H1 (cell line): ENCODE data around the gene GPC1. TPM values are rescaled to one million over a fixed set of nuclear protein-coding genes. Genes with fewer than 3 reads are reported as not detected.

ENCODE experiments used
- BCL11A ChIP-seq, 2 experiments: IDR thresholded peaks; one replicate each; pipeline ENCODE4 v1.6.1; 2011; ENCODE audit warnings: low read depth in 2 of 2, low read length in 2 of 2, mild to moderate bottlenecking in 2 of 2
- CEBPB ChIP-seq: IDR thresholded peaks from 2 replicates; pipeline ENCODE4 v1.6.1; 2012; ENCODE audit warnings: low read depth, low read length
- GTF2F1 ChIP-seq: IDR thresholded peaks from 2 replicates; pipeline ENCODE4 v1.6.1; 2012; ENCODE audit warnings: low read depth, low read length, improper control_type of control experiment, borderline replicate concordance
- KDM4A ChIP-seq: IDR thresholded peaks from one replicate; pipeline ENCODE4 v1.7.1; 2012; ENCODE audit warnings: low read depth, mild to moderate bottlenecking, moderate library complexity, low read length, inconsistent platforms; ENCODE audit not compliant: severe bottlenecking
- polyA plus RNA-seq, 7 experiments: library from polyadenylated mRNA; depleted of rRNA in 3 of 7; stranded (reverse) in 5 of 7; unstranded in 2 of 7; fragments of >200 nt in 5 of 7; fragments of 200-250 nt in 2 of 7; gene quantifications; 1 replicate in 5 of 7; 2 replicates in 1 of 7; 4 replicates in 1 of 7; pipeline versions ENCODE4 v1.2.1 to v1.2.3, GENCODE V29; 2011 to 2013; ENCODE audit warnings: missing spikeins in 2 of 7, mixed read lengths in 2 of 7
- total RNA-seq: library from RNA; stranded (reverse); fragmentation: NEBNext Ultra II Directional; extraction: Animal tissue kit (Norgen Biotek cat#: 25700); gene quantifications from 2 replicates; pipeline ENCODE4 v1.2.1, GENCODE V29; 2021

GPC1 gene
- total and polyA plus RNA-seq, 2 of the 8 experiments (the other 6 are each of a cell fraction or from before 2014, with no cell fraction given): 21.9 to 28.3 TPM

GRCh38 chr2:240450532-240451107 lies 15.2 kb downstream of the GPC1 start (continued):
- no peak for TF ChIP-seq KDM4A
- no peak for TF ChIP-seq GTF2F1
- TF ChIP-seq CEBPB: no peak
- no peak for TF ChIP-seq BCL11A (IDR thresholded peaks at IDR 0.05; ENCODE audit: low read depth in 2 of 2, low read length in 2 of 2)
